ENCODE results near the gene ATP2C1. TPM values are rescaled to one million over a fixed set of nuclear protein-coding genes. Genes with fewer than 3 reads are reported as not detected.

ATP2C1 gene
- total and polyA plus RNA-seq, 2 donors (not counting 3 experiments of a cell fraction or from before 2014, with no cell fraction given) = 50.1 to 73.3 TPM

GRCh38 chr3:130894986-130895280 lies 1.0 kb downstream of the ATP2C1 start:
- peak overlapping the region; percentile 67 for H2AFZ ChIP-seq (ENCODE audit: low read depth, low read length)
- ChIA-PET CTCF (interaction anchor here (1.9 to 6.8 kb wide), 7 partner anchors 33 to 618 kb away, joined by 6 to 69 read pairs (median 8); partner anchors contain the start of genes ASTE1 and NEK11), POLR2A (no interaction called here)
- TF ChIP-seq FOS (IDR thresholded peaks at IDR 0.05; ENCODE audit: borderline replicate concordance, insufficient read depth, low read length) = no peak
- no peak for TF ChIP-seq MAX (IDR thresholded peaks at IDR 0.05; ENCODE audit: insufficient read depth, insufficient read length)
- no peak for TF ChIP-seq EZH2 (IDR thresholded peaks at IDR 0.05; ENCODE audit: borderline replicate concordance, low read depth, low read length, severe bottlenecking)
- TF ChIP-seq GATA2 (IDR thresholded peaks at IDR 0.05; ENCODE audit: insufficient read depth, insufficient read length, low read depth, low read length) = no peak
- no peak for TF ChIP-seq JUN (IDR thresholded peaks at IDR 0.05; ENCODE audit: borderline replicate concordance, insufficient read depth, insufficient read length, low read depth)
- TF ChIP-seq CTCF (IDR thresholded peaks at IDR 0.05; ENCODE audit: extremely low read depth in 1 of 2, insufficient read depth in 1 of 2, low read depth in 1 of 2, low read length in 2 of 2) = no peak
- TF ChIP-seq POLR2A (IDR thresholded peaks at IDR 0.05; ENCODE audit: low read depth, low read length) = no peak
- TF ChIP-seq POLR2AphosphoS5 (IDR thresholded peaks at IDR 0.05; ENCODE audit: insufficient read depth, low read depth, low read length) = no peak
- TF ChIP-seq MYC (IDR thresholded peaks at IDR 0.05; ENCODE audit: low read depth, low read length) = no peak
- H3K4me2 ChIP-seq (ENCODE audit: insufficient read depth, low read length) = peak overlapping the region; percentile 93
- H4K20me1 ChIP-seq (replicated peaks; ENCODE audit: control insufficient read depth, extremely low read depth, insufficient read depth, low read length) = peaks cover 3% of the 10 kb centered on the region
- H3K9me3 ChIP-seq (replicated peaks; ENCODE audit: control insufficient read depth, insufficient read depth, low read length) = no peaks in the 10 kb centered on the region
- H3K27ac ChIP-seq (ENCODE audit: insufficient read depth, low read depth, low read length) = peak overlapping the region; percentile 53
- peaks cover 56% of the 10 kb centered on the region for H3K79me2 ChIP-seq (ENCODE audit: control insufficient read depth, insufficient read depth, low read length)
- intact Hi-C loops (cut with micrococcal nuclease) = loop anchor here (2.0 to 10.0 kb wide), 5 partner anchors 32 to 1242 kb away; partner anchors contain the start of gene NUDT16
- peak overlapping the region; percentile 69 for H3K9ac ChIP-seq (replicated peaks; ENCODE audit: extremely low read depth, insufficient read depth, low read length)
- H3K4me1 ChIP-seq (ENCODE audit: control insufficient read depth, extremely low read depth, insufficient read depth, low read length) = peaks cover 14% of the 10 kb centered on the region
- no peaks in the 10 kb centered on the region for H3K9me1 ChIP-seq (replicated peaks; ENCODE audit: control insufficient read depth, extremely low read depth, insufficient read depth, low read length)
- no peaks in the 10 kb centered on the region for H3K27me3 ChIP-seq (ENCODE audit: control insufficient read depth in 2 of 2, insufficient read depth in 2 of 2, low read length in 2 of 2)
- BruUV-seq (replicated peaks) = no TSS peak
- FAIRE-seq = no peak
- dilution Hi-C loops (cut with MboI; ENCODE audit: extremely low pct_ligation_motif_present, low sequenced_read_pairs) = no loop called here
- DNase-seq (ENCODE audit: low read depth, low spot score) = no peak
- peak overlapping the region; percentile 73 to 87 (median 78) for H3K4me3 ChIP-seq (replicated peaks in 1 of 3; ENCODE audit: insufficient read depth in 1 of 3, low read depth in 1 of 3, low read length in 3 of 3)
- no peaks in the 10 kb centered on the region for H3K36me3 ChIP-seq (ENCODE audit: control insufficient read depth in 2 of 2, extremely low read depth in 1 of 2, insufficient read depth in 2 of 2, low read length in 2 of 2)

Measured in endothelial cell of umbilical vein (primary cell).